MG63 (cell line): ENCODE data around the gene NAA20. TPM values are rescaled to one million over a fixed set of nuclear protein-coding genes. Genes with fewer than 3 reads are reported as not detected.
A peak's percentile ranks its signal among the peaks of the same experiment; 100 is the strongest.

Experiments
- DNase-seq: peaks from one replicate; pipeline ENCODE4 v3.0.0-alpha.2; 2020
- H3K27me3 ChIP-seq: fragments of 250-450 bp; sonication (Bioruptor Pico); 2 replicates; pipeline ENCODE4 v1.5.1; 2020; ENCODE audit warnings: mild to moderate bottlenecking, moderate library complexity
- H3K36me3 ChIP-seq: fragments of 250-450 bp; sonication (Bioruptor Pico); 2 replicates; pipeline ENCODE4 v1.5.1; 2020; ENCODE audit warnings: mild to moderate bottlenecking, moderate library complexity
- H3K4me3 ChIP-seq: fragments of 250-450 bp; sonication (Bioruptor Pico); 2 replicates; pipeline ENCODE4 v1.5.1; 2020; ENCODE audit warnings: mild to moderate bottlenecking, moderate library complexity
- H3K9me3 ChIP-seq: fragments of 250-450 bp; sonication (Bioruptor Pico); 2 replicates; pipeline ENCODE4 v1.5.1; 2020; ENCODE audit warnings: mild to moderate bottlenecking, moderate library complexity
- total RNA-seq: library from RNA; depleted of rRNA; stranded (reverse); fragments of >200 nt; shearing (Covaris generic); gene quantifications from 2 replicates; pipeline ENCODE4 v1.2.3, GENCODE V29; 2014; ENCODE audit warnings: low replicate concordance; rRNA removed

NAA20 gene
- total RNA-seq, 1 experiment from 2014 or later: 86.6 TPM

DNA sequence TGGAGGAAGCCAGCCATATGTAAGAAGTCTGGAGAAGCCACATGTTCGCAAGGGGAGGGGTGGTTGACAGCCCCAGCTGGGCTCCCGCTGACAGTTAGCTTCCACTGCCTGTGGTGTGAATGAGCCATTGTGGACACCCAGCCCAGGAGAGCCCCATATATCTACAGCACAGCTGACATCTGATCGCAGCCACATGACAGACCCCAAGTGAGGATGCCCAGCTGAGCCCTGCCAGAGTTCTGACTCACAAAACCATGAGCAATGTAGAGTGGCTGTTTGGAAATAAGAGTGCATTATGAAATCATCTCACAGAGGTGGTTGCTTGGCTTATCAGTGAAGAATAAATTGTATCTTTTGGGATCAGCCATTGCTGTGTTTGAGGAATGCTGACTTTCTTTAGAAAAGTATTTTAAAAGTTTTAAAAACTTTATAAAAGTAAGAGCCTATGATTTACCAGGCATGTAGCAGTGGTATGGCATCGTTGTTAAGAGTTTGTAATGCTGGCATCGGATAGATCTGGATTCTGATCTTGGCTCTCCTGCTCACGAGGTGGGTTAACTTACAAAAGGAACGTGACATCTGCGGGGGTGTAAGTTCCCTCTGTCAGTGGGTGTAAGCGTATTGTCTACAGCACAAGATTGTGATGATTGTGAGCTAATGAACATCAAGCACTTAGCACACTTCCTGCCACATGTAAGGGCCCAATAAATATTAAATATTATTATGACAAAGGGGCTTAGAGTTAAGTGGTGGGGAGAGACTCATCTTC, 59.3 kb downstream of the NAA20 start:
- Histone ChIP-seq H3K9me3 (no peaks in the 10 kb centered on the region), H3K4me3 (no peak overlapping the region), H3K27me3 (no peaks in the 10 kb centered on the region), H3K36me3 (no peaks in the 10 kb centered on the region)
- peak; percentile 48 for DNase-seq

DNA sequence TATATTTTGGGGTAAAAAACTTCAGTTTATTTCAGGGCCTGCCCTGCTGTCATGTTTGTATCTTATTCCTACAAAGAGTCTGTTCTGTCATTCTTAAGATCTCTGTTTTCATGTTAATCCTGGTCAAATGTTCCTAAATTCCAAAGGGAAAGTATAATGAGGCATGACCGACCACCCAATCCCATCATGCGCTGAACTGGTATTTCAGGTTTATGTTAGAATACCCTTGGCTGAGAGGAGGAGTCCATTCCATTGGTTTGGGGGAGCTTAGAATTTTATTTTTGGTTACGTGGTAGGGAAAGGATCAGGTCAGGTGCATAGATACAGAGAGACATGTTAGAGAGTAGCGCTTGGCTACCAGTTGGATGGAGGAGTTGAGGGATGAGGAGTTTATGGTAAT, 60.9 kb downstream of the NAA20 start:
- Histone ChIP-seq H3K27me3 (no peaks in the 10 kb centered on the region), H3K36me3 (no peaks in the 10 kb centered on the region), H3K9me3 (no peaks in the 10 kb centered on the region), H3K4me3 (no peak overlapping the region)
- DNase-seq: no peak

DNA sequence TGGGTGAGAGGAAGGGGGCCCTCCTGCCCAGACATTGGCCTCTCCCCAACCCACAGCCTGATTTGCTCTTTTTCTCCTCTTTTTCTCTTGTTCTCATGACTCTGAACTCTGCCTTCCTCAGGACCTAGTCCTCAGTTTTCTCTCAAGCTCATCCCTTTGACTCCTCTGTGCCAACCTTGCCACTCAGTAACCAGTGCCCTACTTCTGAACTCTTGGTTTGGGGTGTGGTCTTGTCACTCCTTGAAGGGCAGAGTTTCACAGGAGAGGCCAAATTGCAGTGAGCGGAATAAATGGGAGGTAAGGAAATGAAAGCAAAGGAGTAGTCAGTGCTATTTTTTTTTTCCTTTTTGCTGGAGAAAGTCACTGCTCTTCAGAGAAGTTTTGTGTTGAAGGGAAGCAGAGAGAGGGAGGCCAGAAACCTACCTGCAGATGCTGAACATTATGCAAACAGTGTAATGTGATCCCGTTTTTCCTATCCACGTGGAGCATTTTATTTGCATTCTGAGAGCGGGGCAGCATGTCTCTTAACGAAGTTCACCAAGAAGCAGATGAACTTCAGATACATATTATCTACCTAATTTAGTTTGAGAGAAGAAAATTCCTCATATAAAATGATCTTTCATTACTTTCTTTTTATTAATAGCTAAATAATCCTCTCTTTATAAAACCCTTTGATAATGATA, 62.1 kb downstream of the NAA20 start:
- Histone ChIP-seq H3K9me3 (no peaks in the 10 kb centered on the region), H3K27me3 (no peaks in the 10 kb centered on the region), H3K4me3 (no peak overlapping the region), H3K36me3 (no peaks in the 10 kb centered on the region)
- no peak for DNase-seq

Other genes with a start within 250 kb of the NAA20 start
- 17.8 and 20.9 TPM in 2 replicates for gene CRNKL1, start 35.1 kb downstream of the NAA20 start, total RNA-seq
- not detected in 2 replicates for gene CFAP61, start 35.2 kb downstream of the NAA20 start, total RNA-seq